OCI-LY1 (cell line): ENCODE data around the gene GNG7.

Source experiments
- EZH2 ChIP-seq: fragments of 200-600 bp; sonication (generic), shearing (Covaris generic); IDR thresholded peaks from 2 replicates; pipeline ENCODE4 v1.8.0; 2017; ENCODE audit warnings: borderline replicate concordance, mixed run types, mild to moderate bottlenecking, antibody characterized with exemption, low read length, moderate library complexity, mixed read lengths
- TF ChIP-seq, protein P1 (sequence below): fragments of 200-600 bp; sonication (generic), shearing (Covaris generic); IDR thresholded peaks from 2 replicates; pipeline ENCODE4 v1.5.1; 2017; ENCODE audit warnings: mild to moderate bottlenecking, antibody characterized with exemption, low read length, moderate library complexity, mixed read lengths

- TF ChIP-seq, protein P1, sequence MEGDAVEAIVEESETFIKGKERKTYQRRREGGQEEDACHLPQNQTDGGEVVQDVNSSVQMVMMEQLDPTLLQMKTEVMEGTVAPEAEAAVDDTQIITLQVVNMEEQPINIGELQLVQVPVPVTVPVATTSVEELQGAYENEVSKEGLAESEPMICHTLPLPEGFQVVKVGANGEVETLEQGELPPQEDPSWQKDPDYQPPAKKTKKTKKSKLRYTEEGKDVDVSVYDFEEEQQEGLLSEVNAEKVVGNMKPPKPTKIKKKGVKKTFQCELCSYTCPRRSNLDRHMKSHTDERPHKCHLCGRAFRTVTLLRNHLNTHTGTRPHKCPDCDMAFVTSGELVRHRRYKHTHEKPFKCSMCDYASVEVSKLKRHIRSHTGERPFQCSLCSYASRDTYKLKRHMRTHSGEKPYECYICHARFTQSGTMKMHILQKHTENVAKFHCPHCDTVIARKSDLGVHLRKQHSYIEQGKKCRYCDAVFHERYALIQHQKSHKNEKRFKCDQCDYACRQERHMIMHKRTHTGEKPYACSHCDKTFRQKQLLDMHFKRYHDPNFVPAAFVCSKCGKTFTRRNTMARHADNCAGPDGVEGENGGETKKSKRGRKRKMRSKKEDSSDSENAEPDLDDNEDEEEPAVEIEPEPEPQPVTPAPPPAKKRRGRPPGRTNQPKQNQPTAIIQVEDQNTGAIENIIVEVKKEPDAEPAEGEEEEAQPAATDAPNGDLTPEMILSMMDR = no peak
- TF ChIP-seq EZH2 = no peak
Measured at GRCh38 chr19:2553510-2553909, 149.0 kb downstream of the GNG7 start.
